GM21423 (cell line): Measurements from ENCODE around the gene MAP3K2.
"Not testable (repeated sequence)": the region's sequence is repeated elsewhere in the genome, so short reads cannot be mapped to it uniquely, and the experiment has no call there.

Experiments
- ATAC-seq: cut with Tn5 transposase; IDR thresholded peaks from one replicate; pipeline ENCODE4 v1.9.1; 2021; ENCODE audit warnings: mild to moderate bottlenecking, moderate library complexity; ENCODE audit not compliant: unreplicated experiment

Gene MAP3K2

DNA sequence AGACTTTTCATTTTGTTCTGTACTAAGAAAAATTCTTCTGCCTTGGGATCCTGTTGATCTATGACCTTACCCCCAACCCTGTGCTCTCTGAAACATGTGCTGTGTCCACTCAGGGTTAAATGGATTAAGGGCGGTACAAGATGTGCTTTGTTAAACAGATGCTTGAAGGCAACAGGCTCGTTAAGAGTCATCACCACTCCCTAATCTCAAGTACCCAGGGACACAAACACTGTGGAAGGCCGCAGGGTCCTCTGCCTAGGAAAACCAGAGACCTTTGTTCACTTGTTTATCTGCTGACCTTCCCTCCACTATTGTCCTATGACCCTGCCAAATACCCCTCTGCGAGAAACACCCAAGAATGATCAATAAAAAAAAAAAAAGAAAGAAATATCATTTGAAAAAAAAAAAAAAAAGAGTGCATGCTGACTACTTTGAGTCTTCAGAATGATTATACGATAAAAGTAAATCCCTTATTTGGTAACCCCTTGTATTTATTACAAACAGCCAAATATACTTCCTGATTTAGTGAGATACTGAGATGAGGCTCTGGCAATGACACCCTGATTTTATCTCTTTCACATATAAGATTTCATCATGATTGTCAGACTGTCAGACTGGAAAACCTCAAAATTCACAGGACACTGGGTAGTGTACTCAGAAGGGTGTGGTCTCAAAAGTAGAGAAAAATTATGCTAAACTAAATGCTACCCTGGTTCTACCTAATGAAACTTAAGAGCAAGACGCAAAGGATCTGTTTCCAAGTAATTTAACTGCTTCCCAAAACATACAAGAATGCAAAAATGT lies 33.7 kb downstream of the MAP3K2 start:
- ATAC-seq = not testable (repeated sequence)

DNA sequence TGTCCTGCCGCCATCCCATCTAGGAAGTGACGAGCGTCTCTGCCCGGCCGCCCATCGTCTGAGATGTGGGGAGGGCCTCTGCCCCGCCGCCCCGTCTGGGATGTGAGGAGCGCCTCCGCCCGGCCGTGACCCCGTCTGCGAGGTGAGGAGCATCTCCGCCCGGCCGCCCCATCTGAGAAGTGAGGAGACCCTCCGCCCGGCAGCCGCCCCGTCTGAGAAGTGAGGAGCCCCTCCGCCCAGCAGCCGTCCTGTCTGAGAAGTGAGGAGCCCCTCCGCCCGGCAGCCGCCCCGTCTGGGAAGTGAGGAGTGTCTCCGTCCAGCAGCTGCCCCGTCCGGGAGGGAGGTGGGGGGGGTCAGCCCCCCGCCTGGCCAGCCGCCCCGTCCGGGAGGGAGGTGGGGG lies 34.6 kb downstream of the MAP3K2 start:
- ATAC-seq = not testable (repeated sequence)

DNA sequence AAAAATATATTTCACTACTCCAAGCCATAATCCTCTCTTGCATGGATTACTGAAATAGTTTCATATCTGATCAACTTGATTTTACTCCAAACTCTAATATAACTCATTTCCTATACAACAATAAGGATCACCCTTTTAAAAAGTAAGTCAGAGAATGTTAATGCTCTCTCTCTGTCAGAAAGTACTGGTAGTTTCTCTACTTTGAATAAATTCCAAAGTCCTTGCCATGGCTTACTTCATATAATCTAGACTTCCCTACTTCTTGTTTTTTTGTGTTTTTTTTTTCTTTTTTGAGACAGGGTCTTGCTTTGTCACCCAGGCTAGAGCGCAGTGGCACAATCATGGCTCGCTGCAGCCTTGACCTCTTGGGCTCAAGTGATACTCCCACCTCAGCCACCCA lies 36.2 kb downstream of the MAP3K2 start:
- no peak for ATAC-seq

DNA sequence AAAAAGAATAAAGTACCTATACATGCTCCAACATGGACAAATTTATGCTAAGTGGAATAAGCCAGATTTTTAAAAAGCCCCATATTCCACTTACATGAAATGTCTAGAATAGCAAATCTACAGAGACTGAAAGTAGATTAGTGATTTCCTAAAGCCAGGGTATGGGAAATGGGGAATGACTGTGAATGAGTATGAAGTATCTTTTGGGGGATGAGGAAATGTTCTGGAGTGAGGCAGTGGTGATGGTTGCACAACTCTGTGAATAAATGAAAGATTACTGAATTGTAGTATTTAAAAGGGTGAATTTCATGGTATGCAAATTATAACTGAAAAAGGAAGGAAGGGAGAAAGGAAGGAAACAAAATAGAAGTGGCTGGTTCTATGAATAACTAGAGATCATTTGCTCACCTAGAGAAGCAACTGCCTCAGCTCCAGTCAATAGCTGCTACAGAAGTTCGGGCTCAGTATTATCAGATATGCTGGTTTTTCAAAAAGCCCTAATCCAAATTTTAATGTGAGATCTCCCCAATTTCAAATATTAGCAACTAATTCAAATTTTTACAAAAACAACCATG lies 39.3 kb downstream of the MAP3K2 start:
- ATAC-seq = no peak

DNA sequence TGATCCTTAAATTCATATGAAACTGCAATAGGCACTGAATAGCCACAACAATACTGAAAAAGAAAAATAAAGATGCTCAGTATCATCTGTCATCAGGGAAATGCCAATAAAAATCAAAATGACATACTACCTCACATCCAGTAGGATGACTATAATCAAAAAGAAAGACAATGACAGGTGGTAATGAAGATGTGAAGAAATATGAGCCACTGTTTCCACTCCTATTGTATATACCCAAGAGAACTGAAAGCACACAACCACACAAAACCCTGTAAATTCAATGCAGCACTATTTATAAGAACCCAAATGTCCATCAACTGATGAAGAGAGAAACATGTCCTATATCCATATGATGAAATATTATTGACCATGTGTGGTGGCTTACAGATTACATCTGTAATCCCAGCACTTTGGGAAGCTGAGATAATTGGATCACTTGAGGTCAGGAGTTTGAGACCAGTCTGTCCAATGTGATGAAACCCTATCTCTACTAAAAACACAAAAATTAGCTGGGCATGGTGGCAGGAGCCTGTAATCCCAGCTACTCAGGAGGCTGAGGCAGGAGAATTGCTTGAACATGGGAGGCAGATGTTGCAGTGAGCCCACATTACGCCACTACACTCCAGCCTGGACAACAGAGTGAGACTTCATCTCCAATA lies 39.9 kb downstream of the MAP3K2 start:
- ATAC-seq = no peak

DNA sequence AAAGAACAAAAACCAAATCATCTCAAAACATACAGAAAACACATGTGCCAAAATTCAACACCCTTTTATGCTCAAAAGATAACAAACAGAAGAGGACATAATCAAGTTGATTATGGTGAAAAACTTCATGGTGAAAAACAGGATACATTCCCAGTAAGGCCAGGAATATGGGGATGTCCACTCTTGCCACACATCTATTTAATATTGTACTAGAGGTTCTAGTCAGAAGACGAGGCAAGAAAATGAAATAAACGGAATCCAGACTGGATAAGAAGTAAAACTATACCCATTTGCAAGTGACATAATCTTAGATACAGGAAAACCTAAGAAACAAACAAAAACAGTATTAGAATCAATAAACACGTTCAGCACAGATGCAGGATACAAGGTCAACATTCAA lies 40.8 kb downstream of the MAP3K2 start:
- no peak for ATAC-seq

DNA sequence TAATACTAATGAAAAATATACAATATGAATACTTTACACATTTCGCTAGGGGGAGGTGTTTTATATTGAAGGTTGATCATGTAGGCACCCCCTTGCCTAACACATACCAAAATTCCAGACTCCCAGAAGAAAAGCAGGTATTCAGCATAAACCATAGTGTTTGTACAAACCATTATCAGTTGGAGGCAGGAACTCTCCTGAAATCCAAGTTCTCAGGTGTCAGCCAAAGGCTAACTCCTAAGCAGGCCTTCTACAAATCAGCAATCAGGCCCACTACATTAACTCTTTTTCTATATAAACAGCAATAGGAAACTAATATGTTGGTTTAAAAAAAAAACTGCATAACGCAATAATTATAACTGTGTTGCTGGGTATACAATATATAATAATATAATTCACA lies 44.5 kb downstream of the MAP3K2 start:
- no peak for ATAC-seq

DNA sequence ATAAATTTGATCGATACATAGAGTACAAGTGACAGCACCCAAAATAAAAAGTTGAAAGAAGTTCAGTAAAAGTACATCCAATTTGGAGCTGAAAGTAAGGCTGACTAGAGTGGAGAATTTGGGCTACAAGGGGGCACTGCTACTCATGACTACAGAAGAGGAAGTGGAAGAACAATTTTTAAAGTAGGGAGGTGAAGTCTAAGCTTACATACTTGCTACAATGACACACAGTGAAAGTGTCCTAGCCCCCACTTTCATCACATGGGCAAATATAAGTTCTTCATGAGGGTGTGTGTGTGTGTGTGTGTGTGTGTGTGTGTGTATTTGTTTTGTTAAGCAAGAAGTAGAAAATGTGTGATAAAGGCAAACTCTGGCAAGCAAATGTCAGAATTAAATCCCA lies 45.7 kb downstream of the MAP3K2 start:
- peak; percentile 82 for ATAC-seq

DNA sequence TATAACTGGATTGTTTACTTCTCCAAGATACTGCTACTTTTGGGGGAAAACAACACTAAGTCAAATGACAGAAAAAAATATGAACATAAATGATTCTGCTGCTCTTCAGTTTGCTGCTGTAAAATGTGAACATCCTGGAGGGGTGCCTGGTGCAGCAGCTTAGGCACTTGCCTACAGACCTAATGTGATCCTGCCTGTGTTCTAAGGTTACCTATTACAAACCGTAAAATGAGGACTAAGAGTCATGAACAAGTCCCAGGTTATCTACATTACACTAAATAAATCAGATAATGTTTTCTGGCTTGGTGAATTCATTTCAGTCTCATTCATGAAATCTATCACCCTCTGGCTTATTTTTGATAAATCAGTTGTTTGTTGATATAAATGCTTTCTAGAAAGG lies 55.4 kb downstream of the MAP3K2 start:
- no peak for ATAC-seq

DNA sequence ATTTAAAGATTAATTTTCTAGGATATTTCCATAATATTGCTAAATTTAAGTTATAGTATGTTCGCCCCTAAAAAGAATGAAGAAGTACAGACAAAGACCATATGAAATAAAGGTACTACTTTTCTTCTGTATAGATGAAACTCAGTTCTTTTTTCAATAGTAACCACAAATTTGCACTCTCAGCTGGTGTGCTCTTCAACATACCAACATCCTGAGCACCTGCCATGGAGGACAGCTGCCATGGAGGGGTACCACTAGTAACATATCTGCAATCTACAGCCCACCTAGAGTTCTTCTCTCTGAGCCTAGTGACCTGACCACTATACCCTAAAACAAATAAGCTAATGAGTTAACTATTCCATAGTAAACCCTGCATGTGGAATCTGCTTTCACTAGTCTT lies 57.0 kb downstream of the MAP3K2 start:
- peak; percentile 85 for ATAC-seq

DNA sequence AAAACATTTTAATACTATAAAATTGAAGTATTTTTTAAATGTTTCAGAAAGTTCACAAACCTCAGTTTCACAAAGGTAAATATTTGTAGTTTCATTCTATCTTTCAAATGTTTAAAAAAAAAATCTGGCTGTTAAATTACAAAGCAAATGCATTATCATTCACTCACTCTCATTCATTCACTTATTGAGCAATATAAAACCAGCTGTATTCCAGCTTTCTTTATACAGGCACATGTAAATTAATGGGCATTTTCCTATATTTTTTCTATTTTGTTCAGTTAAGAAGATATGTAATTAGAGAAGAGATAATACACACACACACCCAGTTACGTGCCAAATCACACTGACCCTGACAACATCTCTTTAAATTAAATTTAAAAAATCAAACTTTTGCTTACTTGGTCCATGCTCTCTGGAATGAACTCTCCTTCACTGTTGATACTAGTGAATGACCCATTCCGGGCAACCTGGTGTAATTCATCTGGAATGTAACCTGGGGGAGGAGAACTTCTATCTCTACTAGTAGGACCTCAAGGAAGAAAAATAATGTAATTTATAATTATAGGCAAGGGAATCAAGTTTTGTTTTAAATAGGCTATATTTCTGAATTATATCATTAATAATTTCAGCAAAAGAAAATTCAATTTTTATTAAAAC lies 61.4 kb downstream of the MAP3K2 start:
- no peak for ATAC-seq

DNA sequence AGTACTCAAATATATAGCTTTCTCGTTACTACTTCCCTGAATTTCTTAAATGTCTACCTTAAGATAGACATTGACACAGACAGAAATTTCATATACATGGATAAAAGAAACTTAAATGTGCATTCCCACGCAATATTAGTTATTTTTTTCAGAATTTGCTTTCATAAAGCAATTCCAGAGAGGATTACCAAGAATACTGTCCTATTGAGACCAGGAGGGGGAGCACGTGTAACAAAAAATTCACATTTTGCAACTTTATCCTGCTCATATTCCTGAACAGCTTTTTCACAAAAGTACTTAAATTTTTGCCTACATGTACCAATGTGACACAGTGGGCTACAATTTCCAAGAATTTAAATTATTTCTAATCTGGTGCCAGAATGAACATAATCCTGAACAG lies 63.1 kb downstream of the MAP3K2 start:
- ATAC-seq = no peak

DNA sequence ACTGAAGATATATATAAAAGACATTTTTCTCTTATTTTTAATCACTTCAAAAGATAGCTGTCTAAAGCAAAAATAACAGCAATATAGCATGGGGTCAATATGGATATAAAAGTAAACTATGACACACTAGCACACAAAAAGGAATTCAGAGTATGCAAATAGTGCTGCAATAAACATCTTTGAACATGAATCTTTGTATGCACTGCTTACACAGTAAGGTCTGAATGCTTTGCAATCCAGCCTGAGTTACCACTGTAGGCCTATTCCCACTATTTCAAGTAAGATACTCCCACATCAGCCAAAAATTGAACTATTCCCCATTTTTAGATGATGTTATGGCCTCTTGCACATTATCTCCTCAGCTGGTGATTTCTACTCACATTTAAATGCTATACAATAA lies 66.5 kb downstream of the MAP3K2 start:
- no peak for ATAC-seq

DNA sequence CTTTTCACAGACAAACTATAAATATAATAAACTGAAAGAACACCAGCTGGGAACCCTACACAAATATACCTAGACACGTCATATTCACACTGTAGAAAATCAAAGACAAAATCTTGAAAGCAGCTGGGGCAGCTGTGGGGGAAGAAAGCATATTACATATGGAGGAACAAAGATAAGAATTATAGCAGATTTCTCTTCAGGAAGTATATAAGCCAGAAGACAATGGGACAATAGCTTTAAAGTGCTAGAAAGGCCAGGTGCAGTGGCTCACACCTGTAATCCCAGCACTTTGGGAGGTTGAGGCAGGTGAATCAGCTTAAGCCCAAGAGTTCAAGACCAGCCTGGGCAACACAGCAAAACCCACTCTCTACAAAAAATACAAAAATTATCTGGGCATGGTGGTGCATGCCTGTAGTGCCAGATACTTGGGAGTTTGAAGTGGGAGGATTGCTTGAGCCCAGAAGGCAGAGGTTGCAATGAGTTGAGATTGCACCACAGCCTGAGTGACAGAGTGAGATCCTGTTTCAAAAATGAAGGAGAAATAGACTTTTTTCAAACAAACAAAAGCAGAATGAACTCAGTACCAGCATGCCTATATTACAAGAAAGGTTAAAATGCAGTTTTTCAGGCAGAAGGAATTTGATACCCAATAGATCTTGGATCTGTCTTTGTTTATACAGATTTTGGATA lies 67.0 kb downstream of the MAP3K2 start:
- ATAC-seq = no peak

DNA sequence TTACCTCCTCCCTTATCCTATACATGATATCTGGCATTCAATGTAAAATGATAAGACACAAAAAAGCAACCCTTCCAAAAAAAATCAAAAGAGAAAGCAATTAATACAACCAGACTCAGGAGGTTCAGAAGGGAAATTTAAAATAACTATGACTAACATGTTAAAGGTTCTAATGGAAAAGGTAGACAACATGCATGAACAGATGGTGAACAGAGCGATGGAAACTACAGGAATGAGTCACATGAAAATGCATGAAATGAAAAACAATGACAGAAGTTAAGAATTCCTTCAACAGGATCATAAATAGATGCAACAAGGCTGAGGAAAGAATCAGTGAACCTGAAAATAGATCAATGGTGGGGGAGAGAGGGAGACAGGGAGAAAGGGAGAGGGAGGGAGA lies 67.7 kb downstream of the MAP3K2 start:
- no peak for ATAC-seq

DNA sequence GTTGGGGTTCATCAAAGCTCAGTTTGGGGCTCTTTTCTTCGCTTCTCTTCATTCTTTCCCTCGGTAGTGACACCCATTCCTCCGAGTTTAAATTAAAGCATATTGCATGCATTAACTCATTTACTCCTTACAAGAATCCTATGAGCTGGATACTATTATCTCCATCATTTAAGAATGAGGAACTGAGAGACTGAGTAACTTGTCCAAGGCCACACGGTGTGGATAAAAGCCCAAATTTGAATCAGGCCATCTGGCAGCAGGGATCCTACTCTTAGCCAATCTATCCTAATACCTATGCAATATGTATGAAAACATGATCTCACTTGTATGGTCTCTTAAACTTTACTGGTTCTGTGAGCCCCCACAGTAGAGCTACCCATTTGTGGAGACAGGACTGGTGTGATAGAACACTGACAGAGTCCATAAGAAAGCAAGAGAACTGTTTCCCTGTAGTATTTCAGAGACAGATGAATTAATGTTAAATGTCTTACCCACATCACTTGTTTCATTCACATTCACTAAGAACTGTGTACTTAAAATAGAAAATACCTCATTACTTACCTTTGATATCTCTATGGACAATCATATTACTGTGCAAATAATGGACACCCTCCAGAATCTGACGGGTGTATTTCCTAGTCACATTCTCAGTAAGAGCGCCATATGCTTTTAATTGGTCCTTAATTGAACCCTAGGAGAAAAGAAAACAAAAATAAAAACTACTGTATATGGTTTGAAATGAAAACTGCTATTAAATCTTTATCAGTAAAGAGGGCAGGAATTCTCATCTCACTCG lies 73.4 kb downstream of the MAP3K2 start:
- no peak for ATAC-seq

DNA sequence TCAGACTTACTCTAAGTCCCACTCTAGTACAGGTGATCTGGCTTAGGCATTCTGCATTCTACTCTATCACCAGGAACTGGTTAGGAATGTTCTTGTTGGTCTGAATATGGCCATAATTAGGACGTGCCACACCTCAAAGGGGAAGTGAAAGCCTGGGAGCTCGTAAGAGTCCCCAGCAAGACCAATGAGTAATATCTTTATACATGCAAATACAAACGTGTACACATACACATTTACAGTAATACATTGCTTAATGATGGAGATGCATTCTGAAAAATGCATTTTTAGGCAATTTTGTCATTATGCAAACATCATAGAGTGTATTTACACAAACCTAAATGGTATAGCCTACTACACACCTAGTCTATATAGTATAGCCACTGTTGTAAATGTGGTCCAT lies 74.4 kb downstream of the MAP3K2 start:
- ATAC-seq = peak; percentile 96

DNA sequence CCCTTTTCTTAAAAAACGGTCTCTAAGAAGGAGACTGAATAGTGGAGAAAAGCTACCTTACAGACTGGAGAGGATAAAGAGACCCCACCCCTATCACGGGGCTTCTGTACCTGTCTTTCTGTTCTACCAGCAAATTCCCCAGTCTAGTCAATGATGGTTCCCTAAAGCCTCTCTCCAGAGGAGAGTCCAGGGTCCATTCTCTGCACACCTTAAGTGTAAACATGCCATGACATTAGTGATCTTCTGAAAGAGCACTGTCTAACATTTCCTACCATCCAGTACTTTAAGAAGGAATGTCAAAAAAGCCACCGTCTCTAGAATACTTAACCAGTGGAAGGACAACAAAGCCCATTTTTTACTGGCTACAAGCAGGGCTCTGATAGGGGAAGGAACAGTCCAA lies 76.8 kb downstream of the MAP3K2 start:
- ATAC-seq = no peak

DNA sequence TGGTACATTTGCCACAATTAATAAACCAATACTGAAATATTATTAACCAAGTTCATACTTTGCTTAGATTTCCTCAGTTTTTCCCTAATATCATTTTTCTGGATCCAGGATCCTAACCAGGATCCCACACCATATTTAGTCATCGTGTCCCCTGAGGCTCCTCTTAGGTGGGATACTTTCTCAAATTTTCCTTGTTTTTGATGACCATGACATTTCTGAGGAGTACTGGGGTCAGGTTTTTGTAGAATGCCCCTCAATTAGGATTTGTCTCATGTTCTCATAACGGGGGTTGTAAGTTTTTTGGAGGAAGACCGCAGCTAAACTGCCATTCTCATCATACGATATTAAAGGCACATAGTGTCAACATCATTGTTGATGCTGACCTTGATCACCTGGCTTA lies 78.3 kb downstream of the MAP3K2 start:
- ATAC-seq = no peak

DNA sequence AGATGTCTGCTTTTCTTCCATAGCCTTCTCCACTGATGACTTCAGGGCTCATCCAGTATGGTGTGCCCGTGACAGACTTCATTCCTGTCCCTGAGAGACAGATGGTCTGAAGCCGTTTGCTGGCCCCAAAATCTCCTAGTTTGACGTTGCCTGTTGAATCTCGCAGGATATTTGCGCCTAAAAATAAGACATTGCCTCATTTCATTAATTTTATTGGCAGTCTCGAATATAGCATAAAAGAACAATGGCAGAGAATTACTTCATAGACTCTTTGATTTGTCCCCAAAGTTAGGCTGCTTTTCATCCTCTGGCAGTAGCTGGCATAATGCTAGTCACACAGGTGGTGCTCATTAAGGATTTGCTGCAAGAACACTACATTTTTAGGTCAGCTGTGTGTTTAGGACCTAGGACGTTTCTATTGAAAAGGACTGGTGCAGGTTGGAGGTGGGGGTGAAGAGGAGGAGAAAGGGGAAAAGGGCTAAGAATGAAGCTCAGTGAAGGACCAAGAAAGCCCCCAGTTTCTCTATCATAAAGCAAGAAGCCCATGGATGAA lies 79.1 kb downstream of the MAP3K2 start:
- ATAC-seq = no peak
